Iris pigment epithelial cell (primary cell): ENCODE data around the gene VAX1.
"Not testable (repeated sequence)": the region's sequence is repeated elsewhere in the genome, so short reads cannot be mapped to it uniquely, and the experiment has no call there.

Experiments used
- DNase-seq: peaks from one replicate; pipeline ENCODE4 v3.0.0-alpha.2; 2011; ENCODE audit warnings: low read depth

The VAX1 gene, protein sequence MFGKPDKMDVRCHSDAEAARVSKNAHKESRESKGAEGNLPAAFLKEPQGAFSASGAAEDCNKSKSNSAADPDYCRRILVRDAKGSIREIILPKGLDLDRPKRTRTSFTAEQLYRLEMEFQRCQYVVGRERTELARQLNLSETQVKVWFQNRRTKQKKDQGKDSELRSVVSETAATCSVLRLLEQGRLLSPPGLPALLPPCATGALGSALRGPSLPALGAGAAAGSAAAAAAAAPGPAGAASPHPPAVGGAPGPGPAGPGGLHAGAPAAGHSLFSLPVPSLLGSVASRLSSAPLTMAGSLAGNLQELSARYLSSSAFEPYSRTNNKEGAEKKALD

GRCh38 chr10:117137911-117138642 lies at the start of gene VAX1:
TSS of gene VAX1 (minus strand) at chr10:117138270. CDS start at chr10:117138056, 214 bp downstream.
- DNase-seq: no peak

- peak; percentile 26 for DNase-seq
Measured at GRCh38 chr10:117186832-117187615, 49.0 kb upstream of the VAX1 start.

GRCh38 chr10:117185817-117186216 lies 47.7 kb upstream of the VAX1 start:
- not testable (repeated sequence) for DNase-seq

DNA sequence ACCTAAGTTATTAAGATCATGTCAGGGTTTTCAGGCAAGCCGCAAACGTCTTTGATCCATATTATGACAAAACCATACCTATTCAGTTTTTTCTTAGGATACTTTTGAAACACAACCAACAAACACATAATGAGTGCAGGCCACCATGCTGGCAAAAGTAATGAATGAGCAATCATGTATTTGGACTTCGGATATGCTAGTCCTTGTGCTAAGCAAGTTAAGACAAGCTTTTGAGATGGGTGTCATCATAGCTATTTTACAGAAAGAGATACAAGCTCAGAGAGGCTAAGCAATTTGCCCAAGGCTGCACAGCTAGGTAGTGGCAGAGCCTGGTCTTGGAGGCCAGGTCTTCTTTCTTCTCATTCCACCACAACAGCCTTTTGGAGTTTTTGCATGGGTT lies 46.8 kb upstream of the VAX1 start:
- no peak for DNase-seq

DNA sequence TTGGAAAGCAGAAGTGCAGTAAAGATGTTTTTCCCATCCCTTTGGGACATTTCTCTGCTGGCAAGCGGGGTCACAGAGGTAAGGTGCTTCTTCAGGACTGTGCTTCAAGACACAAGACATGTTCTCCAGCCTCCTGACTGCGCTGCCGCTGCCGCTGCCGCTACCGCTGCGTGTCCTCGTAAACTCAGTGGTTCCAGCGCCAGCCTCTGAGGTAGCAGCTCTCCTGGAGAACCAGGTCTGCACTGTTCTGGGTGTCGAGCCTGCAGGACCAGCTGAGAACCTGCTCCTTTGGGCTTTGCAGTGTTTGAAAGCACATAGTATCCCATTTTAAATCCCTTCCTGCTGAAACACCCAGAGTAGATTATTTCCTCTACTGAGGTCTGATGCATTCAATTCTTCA lies 46.2 kb upstream of the VAX1 start:
- DNase-seq: no peak

- DNase-seq: no peak
Measured at GRCh38 chr10:117178190-117178589, 40.1 kb upstream of the VAX1 start.

DNA sequence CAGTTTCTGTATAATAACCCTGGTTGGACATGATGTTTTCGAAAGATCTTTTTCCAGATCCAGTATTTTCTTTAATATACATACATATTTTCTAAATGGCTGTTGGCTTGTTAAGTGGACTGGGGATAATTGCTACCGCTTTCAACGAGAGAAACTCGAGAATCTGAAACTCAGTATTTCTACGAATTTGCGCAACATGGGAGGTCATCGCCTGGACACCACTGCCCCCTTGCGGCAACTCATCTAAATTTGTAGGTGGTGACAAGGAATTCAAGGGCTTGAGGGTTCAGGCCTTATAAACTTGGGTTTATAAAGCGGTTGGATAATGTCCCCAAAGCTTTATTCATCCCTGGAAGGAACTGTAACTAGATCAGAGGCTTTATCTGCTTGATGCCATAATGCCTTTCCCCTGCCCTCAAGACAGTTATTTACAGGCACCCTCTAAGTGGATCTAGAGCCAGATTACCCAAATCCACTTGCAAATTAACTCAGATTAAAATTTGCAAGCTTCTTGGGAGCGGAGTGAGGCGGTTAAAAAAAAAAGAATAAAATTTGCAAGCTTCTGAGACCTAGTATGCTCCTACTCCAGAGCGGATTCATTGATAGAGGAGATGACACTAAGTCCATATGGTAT lies 37.9 kb upstream of the VAX1 start:
- DNase-seq: peak; percentile 74

- no peak for DNase-seq
Measured at GRCh38 chr10:117175215-117175900, 37.3 kb upstream of the VAX1 start.

GRCh38 chr10:117174439-117175214 lies 36.6 kb upstream of the VAX1 start:
- DNase-seq: peak; percentile 68

DNA sequence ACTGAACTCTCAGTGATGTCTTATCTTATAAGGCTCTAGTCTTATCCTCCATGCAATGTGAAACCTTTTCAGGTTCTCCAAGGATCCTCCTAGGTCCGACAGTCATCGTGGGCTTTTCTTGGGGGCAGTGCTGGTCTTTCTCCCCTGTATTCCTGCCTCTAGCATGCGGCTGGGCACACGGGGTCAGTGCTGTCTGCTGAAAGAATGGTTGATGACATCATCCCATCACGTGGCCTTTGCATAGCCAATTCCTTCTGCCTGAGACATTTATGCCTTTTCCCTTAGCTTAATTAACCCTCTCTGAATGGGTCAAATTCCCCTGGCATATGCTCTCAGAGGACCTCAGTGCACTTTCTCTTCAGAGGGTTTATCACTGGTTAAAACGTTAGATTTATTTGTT lies 32.2 kb upstream of the VAX1 start:
- no peak for DNase-seq

GRCh38 chr10:117169480-117169879 lies 31.4 kb upstream of the VAX1 start:
- no peak for DNase-seq

DNA sequence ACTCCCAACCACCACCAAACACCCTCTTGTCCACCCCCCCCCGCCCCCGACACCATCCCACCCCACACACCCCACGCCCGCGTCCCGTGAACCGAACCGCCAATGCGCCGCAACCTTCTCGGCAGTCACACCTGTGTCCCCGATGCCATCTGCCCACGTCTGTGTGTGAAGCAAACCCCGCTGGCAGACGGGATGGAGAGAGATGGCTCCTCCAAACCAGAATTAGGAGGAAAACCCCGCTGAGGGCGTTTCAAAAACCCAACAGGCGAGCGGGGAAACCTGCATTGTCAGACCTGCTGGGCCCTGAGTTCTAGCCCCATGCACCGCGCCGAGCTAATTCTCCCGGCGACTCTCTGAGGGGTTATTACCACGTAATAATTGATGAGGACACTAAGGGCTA lies 30.7 kb upstream of the VAX1 start:
- DNase-seq: no peak

GRCh38 chr10:117167789-117168674 lies 30.0 kb upstream of the VAX1 start:
- peak; percentile 20 for DNase-seq

DNA sequence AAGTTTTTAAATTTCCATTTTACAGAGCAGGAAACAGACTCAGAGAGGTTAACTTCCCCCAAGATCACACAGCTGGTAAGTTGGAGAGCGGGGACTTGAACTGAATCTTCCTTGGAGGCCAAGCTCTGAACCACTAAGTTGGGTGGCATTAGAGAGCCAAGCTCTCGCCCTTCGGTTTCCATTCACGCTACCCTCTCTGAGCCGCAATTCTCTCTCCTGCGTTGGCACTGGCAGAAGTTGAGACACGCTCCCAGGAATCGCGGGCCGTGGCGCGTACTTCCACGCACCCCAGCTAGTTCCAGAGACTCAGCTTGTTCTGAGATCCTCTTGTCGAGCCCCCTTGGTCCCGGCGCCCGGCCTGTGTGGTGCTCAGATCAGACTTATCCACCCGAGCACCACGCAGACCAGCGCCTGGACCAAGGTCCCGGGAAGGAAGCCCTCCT lies 29.3 kb upstream of the VAX1 start:
- no peak for DNase-seq

DNA sequence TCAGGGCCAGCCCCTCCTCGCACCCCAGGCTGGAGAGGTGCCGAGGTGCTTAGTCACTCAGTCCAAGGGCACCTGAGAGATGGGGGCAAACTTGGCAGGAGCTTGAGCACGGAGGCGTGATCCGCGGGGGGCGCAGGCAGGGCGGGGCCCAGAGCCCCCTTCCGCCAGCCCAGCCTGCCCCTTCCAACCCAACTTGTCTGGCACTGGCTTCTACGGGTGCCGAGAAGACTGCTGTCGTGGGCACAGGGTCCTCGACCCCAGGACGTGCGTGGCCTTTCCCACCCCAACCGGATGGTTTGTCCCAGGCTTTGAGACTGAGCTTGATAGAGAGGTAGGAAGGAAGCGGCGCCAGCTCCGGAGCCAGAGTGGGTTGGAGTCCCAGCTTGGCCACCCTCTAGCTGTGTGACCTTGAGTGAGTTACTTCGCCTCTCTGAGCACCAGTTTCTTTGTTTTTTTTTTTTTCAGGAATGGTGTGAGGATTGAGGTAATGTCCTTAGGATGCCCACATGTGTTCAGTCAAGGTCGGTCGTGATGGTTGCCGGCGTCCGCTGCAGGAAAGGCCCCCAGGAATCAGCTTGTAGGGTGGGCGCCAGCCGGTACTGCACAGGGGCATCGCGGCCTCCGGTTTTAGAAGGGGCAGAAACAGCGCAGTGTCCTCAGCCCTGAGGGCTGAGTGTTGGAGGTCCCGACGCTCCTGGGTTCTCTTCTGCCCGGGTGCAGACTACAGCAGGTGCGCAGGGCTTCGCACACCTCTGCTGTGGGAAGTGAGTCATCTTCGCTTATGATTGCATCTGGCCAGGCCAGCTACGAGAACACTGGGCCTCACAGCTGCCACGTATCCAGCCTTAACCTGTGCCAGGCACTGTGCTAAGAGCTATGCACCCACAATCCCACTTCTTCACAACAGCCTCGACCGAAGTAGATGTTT lies 28.6 kb upstream of the VAX1 start:
- DNase-seq: no peak

DNA sequence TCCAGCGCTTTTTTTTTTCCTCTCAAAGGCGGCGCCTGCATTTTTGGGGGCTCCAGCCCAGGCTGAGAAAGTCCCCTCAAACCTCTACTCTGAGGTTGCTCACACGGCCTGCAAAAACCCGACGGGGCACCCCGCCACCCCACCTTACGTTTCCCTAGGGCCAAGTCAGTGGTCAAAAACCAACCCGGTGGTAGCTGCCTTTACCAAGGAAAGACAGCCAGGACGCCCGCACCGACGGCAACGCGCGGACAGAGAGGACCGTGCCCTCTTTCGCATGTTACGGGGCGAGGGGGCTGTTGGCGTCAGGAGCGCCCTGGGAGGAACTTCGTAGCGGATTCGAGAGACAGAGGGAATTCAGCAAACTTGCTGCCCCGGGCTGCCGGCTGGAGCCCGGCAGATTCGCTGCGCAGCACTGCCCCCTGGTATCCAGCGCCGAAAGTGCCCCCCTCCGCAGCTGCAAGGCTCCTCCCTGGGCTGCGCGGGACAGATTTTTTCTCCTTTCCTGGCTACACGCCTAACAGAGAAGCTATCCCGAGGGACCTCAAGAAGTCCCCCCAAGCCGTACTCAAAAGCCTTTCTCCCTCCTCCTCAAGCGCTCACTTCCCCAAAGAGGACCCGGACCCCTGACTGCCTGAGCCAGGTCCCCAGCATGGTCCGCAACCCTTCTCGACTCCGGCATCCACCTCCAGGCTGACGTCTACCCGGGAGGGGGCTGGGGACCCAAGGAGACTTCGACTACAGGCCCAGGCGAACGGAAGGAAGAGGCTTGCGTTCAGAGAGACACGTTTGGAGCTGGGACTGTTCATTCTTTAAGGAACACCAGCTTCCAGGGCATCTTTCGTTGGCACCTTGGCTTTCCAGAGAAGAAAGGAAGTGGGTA lies 27.7 kb upstream of the VAX1 start:
- DNase-seq: peak; percentile 47
